CD4-positive, alpha-beta T cell (primary cell): ENCODE results near the gene TMEM150B. TPM values are rescaled to one million over a fixed set of nuclear protein-coding genes. Genes with fewer than 3 reads are reported as not detected.
A peak's percentile ranks its signal among the peaks of the same experiment; 100 is the strongest.

ENCODE experiments used
- ATAC-seq: fragments of 200-7000 bp; cut with Tn5 transposase; one replicate; pipeline ENCODE4 v1.10.0; 2022; ENCODE audit warnings: mild to moderate bottlenecking; ENCODE audit not compliant: poor library complexity
- CTCF ChIA-PET: fragments of 350-600 bp; sonication (Branson Sonifier 250); formaldehyde crosslinking; loops from one replicate; lab custom pipeline; 2021; ENCODE audit warnings: antibody characterized with exemption, inconsistent platforms; lab: Charles Lee
- POLR2A ChIA-PET: fragments of 350-600 bp; sonication (Branson Sonifier 250); formaldehyde crosslinking; loops from one replicate; lab custom pipeline; 2021; ENCODE audit warnings: antibody characterized with exemption, inconsistent platforms; lab: Charles Lee
- DNase-seq, 14 experiments: peaks; one replicate each; pipeline ENCODE4 v3.0.0-alpha.2; 2013 to 2020; ENCODE audit warnings: mixed read lengths in 2 of 14
- H3K27ac ChIP-seq, 2 donors: one replicate each; pipeline versions ENCODE4 v1.5.1 to v1.7.0; 2013; ENCODE audit warnings: low read length in 2 of 2, low read depth in 1 of 2, mild to moderate bottlenecking in 1 of 2
- H3K27me3 ChIP-seq, 2 experiments: 1 replicate in 1 of 2; 2 replicates in 1 of 2; pipeline versions ENCODE4 v1.6.1 to v1.7.0; 2013; ENCODE audit warnings: low read length in 2 of 2, control low read depth in 1 of 2, mild to moderate bottlenecking in 1 of 2, moderate library complexity in 1 of 2; ENCODE audit not compliant: insufficient read depth in 2 of 2, control insufficient read depth in 1 of 2
- H3K36me3 ChIP-seq: one replicate; pipeline ENCODE4 v1.6.1; 2013; ENCODE audit warnings: low read length, control low read depth; ENCODE audit not compliant: insufficient read depth
- H3K4me1 ChIP-seq: one replicate; pipeline ENCODE4 v1.6.1; 2013; ENCODE audit warnings: low read length, control low read depth; ENCODE audit not compliant: insufficient read depth
- H3K4me3 ChIP-seq: one replicate; pipeline ENCODE4 v1.5.1; 2013; ENCODE audit warnings: mild to moderate bottlenecking, low read length, moderate library complexity
- H3K9me3 ChIP-seq, 2 experiments: 1 replicate in 1 of 2; 2 replicates in 1 of 2; pipeline versions ENCODE4 v1.6.1 to v1.7.0; 2013; ENCODE audit warnings: low read length in 2 of 2, mild to moderate bottlenecking in 2 of 2, control low read depth in 1 of 2, moderate library complexity in 1 of 2; ENCODE audit not compliant: control insufficient read depth in 1 of 2, insufficient read depth in 1 of 2
- H3K27ac Mint-ChIP-seq: one replicate; pipeline ENCODE4 v1.8.0; 2020; ENCODE audit warnings: mixed read lengths
- H3K27me3 Mint-ChIP-seq: one replicate; pipeline ENCODE4 v1.8.0; 2021; ENCODE audit warnings: mixed read lengths
- H3K36me3 Mint-ChIP-seq: one replicate; pipeline ENCODE4 v1.8.0; 2021; ENCODE audit warnings: low read depth, mixed read lengths
- H3K4me1 Mint-ChIP-seq: one replicate; pipeline ENCODE4 v1.8.0; 2021; ENCODE audit warnings: low read depth, mixed read lengths
- H3K4me3 Mint-ChIP-seq: one replicate; pipeline ENCODE4 v1.8.0; 2020; ENCODE audit warnings: mild to moderate bottlenecking, mixed read lengths
- H3K9me3 Mint-ChIP-seq: one replicate; pipeline ENCODE4 v1.8.0; 2020; ENCODE audit warnings: mixed read lengths
- intact Hi-C, 2 experiments: fragments of 100-400 bp; cut with DNase I in 1 of 2; cut with micrococcal nuclease in 1 of 2; formaldehyde crosslinking; loops; one replicate each; pipeline versions ENCODE4 v1.15.1 to v1.9.0; 2023 to 2025; cut with DNase I, micrococcal nuclease
- total RNA-seq, 174 experiments: library from RNA in 2 of 174; stranded (reverse) in 2 of 174; gene quantifications; one replicate each; pipeline ENCODE4 v1.2.3 and lab custom pipeline; 2021 to 2026
- TF ChIP-seq, protein P1 (sequence below): fragments of 200-600 bp; IDR thresholded peaks from one replicate; pipeline ENCODE4 v1.8.0; 2022; ENCODE audit warnings: antibody characterized with exemption, mild to moderate bottlenecking

TMEM150B gene
- total RNA-seq, 2 experiments from 2014 or later: not detected

DNA sequence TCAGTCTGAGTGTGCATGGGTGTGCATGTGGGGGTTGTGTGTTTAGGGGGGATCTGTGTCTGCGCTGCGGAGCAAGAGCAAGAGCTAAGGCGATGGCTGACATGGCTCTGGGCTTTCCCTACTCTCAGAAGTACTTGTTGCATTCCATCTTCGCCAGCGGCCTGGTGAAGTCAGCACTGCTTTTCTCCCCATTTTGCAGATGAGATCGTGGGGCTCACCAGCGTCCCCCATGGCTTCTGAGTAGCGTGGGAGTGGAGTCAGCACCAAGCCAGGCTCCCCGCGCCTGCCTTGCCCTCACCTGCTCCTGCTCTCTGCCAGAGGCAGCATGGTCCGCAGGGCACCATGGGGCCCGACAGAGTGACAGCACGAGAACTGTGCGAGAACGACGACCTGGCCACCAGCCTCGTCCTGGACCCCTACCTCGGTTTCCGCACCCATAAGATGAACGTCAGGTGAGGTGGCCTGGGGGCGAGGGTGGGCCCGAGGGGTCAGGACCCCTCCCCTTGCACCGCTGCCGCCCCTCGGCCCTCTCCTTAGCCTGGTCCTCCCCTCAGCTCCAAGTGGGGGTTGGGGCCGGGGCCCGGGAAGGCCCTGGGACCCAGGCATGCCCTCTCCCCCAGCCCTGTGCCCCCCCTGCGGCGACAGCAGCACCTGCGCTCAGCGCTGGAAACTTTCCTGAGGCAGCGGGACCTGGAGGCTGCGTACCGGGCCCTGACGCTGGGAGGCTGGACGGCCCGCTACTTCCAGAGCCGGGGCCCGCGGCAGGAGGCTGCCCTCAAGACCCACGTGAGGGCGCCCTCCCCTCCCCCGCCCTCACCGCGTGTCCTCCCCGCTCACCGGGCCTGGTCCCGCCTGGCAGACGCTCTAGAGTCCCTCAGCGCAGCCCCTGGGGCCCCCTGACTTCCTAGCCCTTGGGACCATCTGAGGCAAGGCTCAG, 16.7 kb upstream of the TMEM150B start:
- peak in 1 of 14 experiments; percentile 45 for DNase-seq
- POLR2A ChIA-PET: no interaction called here
- H3K27ac Mint-ChIP-seq: peak overlapping the region; percentile 99

DNA sequence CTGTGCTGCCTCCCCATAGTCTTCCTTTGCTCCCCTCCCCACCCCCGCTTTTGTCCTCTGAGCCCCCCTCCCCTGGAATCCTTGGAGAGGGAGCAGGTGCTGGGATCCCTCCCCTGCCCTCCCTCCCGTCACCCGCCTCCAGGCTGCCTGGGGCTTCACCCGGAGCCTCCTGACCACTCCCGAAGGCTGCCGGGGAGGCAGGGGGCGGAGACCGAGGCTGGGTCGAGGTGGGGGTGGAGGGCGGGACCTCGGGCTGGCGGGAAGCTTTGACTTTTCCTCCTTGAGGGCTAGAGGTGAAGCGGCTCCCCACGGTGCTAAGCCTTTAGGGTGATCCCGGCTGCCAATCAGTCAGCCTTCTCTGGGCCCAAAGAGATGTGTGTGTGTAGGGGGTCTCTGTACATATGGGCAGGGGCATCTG, 16.0 kb upstream of the TMEM150B start:
- ChIA-PET CTCF (interaction anchor here (1.1 kb wide), 1 partner anchor 9 kb away, joined by 4 read pairs; no protein-coding TSS in a partner anchor), POLR2A (no interaction called here)
- H3K9me3 ChIP-seq: no peaks in the 10 kb centered on the region
- Mint-ChIP-seq H3K27me3 (peaks cover 20% of the 10 kb centered on the region), H3K36me3 (peaks cover 32% of the 10 kb centered on the region), H3K4me3 (peak overlapping the region; percentile 86), H3K27ac (peak overlapping the region; percentile 99), H3K4me1 (peaks cover 21% of the 10 kb centered on the region), H3K9me3 (no peaks in the 10 kb centered on the region)
- H3K27ac ChIP-seq: no peak overlapping the region
- H3K4me1 ChIP-seq: peaks cover 32% of the 10 kb centered on the region
- intact Hi-C loops: no loop called here
- TF ChIP-seq, protein P1, sequence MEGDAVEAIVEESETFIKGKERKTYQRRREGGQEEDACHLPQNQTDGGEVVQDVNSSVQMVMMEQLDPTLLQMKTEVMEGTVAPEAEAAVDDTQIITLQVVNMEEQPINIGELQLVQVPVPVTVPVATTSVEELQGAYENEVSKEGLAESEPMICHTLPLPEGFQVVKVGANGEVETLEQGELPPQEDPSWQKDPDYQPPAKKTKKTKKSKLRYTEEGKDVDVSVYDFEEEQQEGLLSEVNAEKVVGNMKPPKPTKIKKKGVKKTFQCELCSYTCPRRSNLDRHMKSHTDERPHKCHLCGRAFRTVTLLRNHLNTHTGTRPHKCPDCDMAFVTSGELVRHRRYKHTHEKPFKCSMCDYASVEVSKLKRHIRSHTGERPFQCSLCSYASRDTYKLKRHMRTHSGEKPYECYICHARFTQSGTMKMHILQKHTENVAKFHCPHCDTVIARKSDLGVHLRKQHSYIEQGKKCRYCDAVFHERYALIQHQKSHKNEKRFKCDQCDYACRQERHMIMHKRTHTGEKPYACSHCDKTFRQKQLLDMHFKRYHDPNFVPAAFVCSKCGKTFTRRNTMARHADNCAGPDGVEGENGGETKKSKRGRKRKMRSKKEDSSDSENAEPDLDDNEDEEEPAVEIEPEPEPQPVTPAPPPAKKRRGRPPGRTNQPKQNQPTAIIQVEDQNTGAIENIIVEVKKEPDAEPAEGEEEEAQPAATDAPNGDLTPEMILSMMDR: no peak
- peak in 13 of 14 experiments; percentile 21 to 73 (median 45) for DNase-seq
- peak overlapping the region; percentile 71 for H3K4me3 ChIP-seq
- peaks cover 8% of the 10 kb centered on the region for H3K36me3 ChIP-seq
- ATAC-seq: no peak
- peaks cover 3 to 4% of the 10 kb centered on the region in 2 experiments for H3K27me3 ChIP-seq

More for the DNA sequence above, 16.7 kb upstream of the TMEM150B start:
- Mint-ChIP-seq H3K4me3 (peak overlapping the region; percentile 62), H3K4me1 (peaks cover 21% of the 10 kb centered on the region), H3K36me3 (peaks cover 32% of the 10 kb centered on the region), H3K9me3 (no peaks in the 10 kb centered on the region), H3K27me3 (peaks cover 13% of the 10 kb centered on the region)
- ATAC-seq: no peak
- Histone ChIP-seq H3K27ac (no peak overlapping the region), H3K4me3 (no peak overlapping the region), H3K4me1 (peaks cover 32% of the 10 kb centered on the region), H3K36me3 (peaks cover 8% of the 10 kb centered on the region), H3K27me3 (peaks cover 3 to 4% of the 10 kb centered on the region in 2 experiments), H3K9me3 (no peaks in the 10 kb centered on the region)
- CTCF ChIA-PET: no interaction called here
- TF ChIP-seq, protein P1: no peak
- intact Hi-C loops: no loop called here

DNA sequence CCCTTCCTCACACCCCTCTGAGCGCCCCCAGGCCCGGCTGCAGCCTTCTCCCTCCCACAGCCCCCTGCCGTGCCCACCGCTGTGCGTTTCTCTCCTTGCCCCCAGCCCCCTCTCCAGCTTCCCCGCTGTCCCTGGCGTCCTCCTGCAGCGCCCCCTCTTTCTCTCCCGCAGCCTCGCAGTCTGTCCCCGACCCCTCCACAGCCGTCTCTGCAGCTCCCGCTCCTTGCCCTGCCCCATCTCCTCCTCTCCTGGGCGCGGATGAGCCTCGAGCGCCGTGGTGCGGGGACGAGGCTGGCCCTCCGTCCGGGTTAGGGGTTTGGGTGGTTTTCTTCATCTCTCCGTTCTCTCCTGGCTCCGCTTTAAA, 15.6 kb upstream of the TMEM150B start:
- Histone ChIP-seq H3K27ac (no peak overlapping the region), H3K4me3 (peak overlapping the region; percentile 71)
- peaks cover 31% of the 10 kb centered on the region for H3K36me3 Mint-ChIP-seq

More for the DNA sequence above, 15.6 kb upstream of the TMEM150B start:
- Mint-ChIP-seq H3K27me3 (peaks cover 22% of the 10 kb centered on the region), H3K27ac (peak overlapping the region; percentile 99), H3K4me3 (peak overlapping the region; percentile 86), H3K9me3 (no peaks in the 10 kb centered on the region), H3K4me1 (peaks cover 21% of the 10 kb centered on the region)
- Histone ChIP-seq H3K36me3 (peaks cover 8% of the 10 kb centered on the region), H3K27me3 (peaks cover 3 to 4% of the 10 kb centered on the region in 2 experiments), H3K4me1 (peaks cover 32% of the 10 kb centered on the region), H3K9me3 (no peaks in the 10 kb centered on the region)
- TF ChIP-seq, protein P1: no peak
- intact Hi-C loops: loop anchor here in 1 of 2 experiments (1.0 kb wide), 1 partner anchor 14 kb away; the partner anchor contains the start of gene COX6B2
- no peak for ATAC-seq
- ChIA-PET CTCF (interaction anchor here (0.7 to 1.1 kb wide), 2 partner anchors 9 to 39 kb away, joined by 3 to 4 read pairs; no protein-coding TSS in a partner anchor), POLR2A (no interaction called here)
- peak in 5 of 14 experiments; percentile 10 to 57 (median 26) for DNase-seq
